Dedifferentiated amniotic fluid mesenchymal stem cell (primary cell): ENCODE measurements around the gene PHACTR3.

Experiments used
- DNase-seq: peaks from one replicate; pipeline ENCODE4 v3.0.0-alpha.2; 2016; ENCODE audit errors: extremely low spot score

The PHACTR3 gene

GRCh38 chr20:59777331-59777725, 173.0 kb downstream of the PHACTR3 start:
- DNase-seq: no peak

- no peak for DNase-seq
Observed at GRCh38 chr20:59777814-59778575, 173.7 kb downstream of the PHACTR3 start.

GRCh38 chr20:59778615-59779200, 174.4 kb downstream of the PHACTR3 start:
- no peak for DNase-seq

- no peak for DNase-seq
Observed at GRCh38 chr20:59779656-59780380, 175.5 kb downstream of the PHACTR3 start.

DNA sequence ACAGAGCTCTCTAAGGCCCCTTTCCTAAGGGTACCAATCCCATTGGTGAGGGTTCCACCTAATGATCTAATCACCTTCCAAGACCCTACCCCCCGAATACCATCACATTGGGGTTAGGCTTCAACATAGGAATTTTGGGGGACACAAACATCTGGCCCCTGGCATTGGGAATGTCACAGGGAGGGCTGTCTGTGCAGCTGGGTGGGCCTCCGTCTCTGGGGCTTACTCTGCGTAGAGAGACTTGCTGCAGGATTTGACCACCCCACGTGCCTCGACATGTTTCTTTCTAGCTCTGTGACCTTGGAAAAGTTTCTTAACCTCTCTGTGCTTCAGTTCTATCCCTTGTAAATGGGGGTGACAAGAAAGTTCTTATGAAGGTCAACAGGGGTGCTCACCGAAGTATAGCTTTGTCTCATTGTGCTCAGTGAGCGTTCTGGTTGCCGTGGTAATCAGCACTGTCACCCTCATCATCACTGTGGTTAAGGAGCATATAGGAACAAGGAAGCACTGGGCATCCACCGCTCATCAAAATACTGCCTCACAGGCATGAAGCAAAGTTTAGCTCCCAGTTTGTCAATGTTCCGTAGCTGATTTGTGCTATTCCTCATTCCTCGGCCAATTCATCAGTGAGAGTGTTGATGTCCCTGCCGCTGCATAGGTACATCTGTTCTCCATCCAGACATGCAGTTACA, 176.3 kb downstream of the PHACTR3 start:
- DNase-seq: no peak

- no peak for DNase-seq
Observed at GRCh38 chr20:59781226-59781625, 176.9 kb downstream of the PHACTR3 start.

DNA sequence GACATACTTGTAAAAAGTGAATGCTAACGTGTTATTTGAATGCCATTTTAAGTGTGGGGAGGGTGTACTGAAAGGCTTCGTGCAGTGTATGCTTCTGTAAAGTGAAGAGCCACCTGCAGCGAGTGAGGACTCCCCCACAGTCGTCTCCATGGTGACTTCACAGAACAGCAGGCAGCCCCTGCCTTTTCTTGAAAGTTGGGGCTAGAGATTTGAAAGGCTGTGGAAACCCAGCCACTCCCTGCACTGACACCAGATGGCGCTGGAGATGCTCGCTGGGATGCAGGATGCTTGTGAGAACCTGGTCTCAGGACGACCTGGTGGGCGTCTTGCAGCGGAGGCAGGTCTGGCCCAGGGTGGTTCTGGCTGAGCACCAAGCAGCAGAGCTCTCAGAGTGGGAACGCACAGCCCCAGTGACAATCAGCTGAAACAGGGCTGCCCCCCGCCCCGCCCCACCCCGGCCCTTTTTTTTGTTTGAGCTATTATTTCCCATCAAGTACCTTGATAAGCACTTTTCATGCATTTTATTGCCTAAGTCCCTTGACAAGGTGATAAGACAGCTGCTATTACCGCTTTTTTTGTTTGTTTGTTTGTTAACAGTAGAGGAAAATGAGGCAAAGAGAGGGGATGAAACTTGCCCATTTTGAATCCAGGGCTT, 178.8 kb downstream of the PHACTR3 start:
- DNase-seq: peak; percentile 16

- no peak for DNase-seq
Observed at GRCh38 chr20:59783641-59784010, 179.3 kb downstream of the PHACTR3 start.

GRCh38 chr20:59784365-59784764, 180.0 kb downstream of the PHACTR3 start:
- no peak for DNase-seq

DNA sequence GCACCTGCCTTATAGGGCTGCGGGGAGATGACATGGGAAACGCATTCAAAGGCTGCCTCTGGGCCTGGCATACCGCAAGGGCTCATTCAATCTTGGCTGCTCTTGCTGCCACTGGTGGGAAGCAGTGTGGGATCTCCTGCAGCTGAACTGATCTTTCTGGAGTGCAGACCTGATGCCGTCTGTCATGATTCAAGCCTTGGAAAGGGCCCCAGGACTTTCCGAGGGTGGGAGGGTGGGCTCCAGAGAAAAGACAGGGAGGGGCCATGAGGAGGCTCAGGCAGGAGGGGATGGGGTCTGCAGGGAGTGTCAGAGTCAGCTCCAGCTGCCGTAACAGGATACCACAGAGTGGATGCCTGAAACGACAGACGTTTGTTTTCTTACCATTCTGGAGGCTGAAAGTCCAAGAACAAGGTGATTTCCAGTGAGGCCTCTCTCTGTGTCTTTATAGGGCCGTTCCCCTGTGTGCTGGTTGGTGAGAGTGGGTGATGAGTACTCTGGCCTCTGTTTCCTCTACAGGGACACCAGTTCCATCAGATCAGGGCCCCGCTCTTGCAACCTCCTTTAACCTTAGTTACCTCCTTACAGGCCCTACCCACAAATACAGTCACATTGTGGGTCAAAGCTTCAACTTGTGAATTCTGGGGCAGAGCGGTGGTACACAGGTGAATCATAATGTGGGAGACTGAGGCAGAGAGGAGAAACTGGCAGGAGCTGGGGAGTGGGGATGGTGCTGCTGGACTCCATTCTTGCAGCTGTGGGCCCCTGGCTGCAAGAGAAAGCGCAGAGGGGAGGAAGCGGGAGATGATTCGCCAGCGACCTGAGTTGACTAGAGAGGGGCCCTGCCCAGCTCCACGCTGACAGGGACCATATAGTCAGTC, 180.7 kb downstream of the PHACTR3 start:
- no peak for DNase-seq

DNA sequence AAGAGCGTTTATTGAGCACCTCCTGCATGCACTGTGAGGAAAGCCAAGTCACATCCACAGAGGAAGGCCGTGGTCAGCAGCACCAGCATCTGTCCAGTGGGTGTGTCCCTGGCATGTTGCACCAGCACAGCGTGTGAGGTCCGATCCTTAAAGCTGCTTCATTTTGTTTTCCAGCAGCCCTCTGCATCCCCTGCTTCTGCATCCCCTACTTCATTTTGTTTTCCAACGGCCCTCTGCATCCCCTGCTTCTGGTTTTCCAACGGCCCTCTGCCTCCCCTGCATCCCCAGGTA, 181.3 kb downstream of the PHACTR3 start:
- DNase-seq: no peak

DNA sequence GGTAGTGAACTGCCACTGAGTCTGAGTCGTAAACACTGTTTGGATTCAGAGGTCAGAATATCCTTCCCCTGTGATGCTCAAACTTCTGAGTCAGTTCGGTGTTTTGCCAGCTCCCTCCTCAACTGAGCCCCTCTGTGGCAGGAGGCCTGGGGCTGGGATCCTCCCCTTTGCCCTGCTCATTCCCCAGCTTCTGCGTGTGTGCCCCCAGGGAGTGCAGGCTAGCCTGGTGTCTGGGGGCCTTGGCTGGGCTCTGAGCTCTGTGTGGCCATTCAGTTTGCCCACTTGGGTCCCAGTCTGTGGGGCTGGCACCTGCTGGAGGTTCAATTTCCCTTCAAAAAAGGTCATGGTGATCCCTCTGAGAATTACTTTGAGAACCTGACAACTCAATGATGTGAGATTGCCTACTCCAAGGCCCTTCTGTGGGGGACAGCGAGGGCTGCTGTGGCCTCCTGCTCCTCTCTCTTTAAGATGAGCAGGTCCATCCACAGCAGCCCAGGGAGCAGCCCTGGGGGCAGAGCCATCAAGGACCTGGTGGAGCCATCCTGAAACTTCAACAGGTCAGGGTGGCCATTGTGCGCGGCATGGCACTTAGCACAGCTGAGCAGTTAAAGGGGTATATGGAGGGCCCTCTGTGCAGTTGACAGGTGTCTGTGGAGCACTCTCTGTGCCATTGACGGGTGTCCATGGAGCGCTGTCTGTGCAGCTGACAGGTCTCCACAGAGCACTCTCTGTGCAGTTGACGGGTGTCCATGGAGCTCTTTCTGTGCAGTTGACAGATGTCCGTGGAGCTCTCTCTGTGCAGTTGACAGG, 181.9 kb downstream of the PHACTR3 start:
- DNase-seq: no peak

- no peak for DNase-seq
Observed at GRCh38 chr20:59786801-59787537, 182.6 kb downstream of the PHACTR3 start.

DNA sequence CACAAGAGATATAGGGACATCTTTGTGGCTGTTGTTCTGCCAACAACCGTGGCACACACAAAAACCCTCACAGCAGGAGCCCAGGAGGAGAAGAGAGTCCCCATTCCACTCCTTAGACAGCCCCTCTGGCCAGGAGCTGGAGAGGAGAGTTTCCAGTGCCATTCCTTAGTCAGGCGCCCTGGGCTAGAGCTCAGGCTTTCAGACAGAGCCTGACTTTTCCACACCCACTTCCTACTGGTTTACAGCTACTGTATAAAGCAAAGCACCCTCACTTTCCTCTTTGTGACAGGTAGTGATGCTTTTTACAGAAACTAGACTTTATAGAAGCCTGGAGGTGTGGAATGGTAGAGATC, 183.2 kb downstream of the PHACTR3 start:
- DNase-seq: no peak

DNA sequence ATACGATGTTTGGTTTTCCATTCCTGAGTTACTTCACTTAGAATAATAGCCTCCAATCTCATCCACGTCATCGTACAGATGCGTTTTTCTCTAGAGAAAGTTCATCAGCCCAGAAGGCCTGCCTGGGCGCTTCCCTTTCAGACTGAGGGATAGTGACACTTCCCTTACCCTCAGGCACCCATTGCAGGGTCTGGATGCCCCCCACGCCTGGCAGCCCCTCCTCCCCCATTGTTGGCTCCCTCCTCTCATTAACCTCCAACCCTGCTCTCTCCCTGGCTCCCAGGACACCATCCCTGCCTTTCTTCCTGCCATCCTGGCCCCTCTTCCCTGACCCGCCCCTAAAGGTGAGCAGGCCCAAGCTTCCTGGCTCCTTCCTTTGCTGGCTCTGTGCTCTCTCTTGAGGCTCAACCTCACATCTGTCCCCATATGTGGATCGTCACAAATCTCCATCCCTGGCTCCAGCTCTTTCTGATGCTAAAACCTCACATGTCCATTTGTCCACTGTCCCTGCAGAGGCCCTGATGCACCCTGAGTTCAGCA, 183.9 kb downstream of the PHACTR3 start:
- no peak for DNase-seq

- DNase-seq: no peak
Observed at GRCh38 chr20:59788811-59789397, 184.6 kb downstream of the PHACTR3 start.

DNA sequence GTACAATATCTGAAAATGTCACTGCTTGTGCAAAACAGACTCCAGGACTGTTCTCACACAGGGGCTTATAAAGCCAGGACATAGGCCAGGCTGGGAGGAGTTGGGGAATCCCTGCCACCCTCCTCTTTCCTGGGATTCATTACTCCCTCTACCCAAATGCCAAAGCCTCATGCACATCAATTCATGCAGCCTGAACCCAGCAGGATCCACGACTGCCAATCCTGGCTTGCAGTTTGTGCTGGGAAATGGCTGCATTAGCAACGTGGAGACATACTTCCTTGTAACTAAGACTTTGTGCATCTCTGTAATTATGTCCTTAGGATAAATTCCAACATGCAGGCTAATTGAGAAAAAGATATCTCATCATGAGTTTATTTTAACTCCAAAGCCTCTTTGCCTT, 185.3 kb downstream of the PHACTR3 start:
- no peak for DNase-seq

- no peak for DNase-seq
Observed at GRCh38 chr20:59790346-59790745, 186.0 kb downstream of the PHACTR3 start.

GRCh38 chr20:59792300-59792699, 188.0 kb downstream of the PHACTR3 start:
- DNase-seq: no peak
